Ascending aorta (tissue), 2 donors: ENCODE data around the gene TUBG2. TPM values are rescaled to one million over a fixed set of nuclear protein-coding genes. Genes with fewer than 3 reads are reported as not detected.

Experiments
- DNase-seq, 2 donors: peaks; one replicate each; pipeline ENCODE4 v3.0.0-alpha.2; 2019; ENCODE audit warnings: low spot score in 2 of 2
- H3K27ac ChIP-seq, 2 donors: fragments of 200-600 bp; sonication (generic); one replicate each; pipeline ENCODE4 v1.5.1; 2016 to 2017; ENCODE audit warnings: mild to moderate bottlenecking in 1 of 2
- H3K27me3 ChIP-seq: fragments of 200-600 bp; sonication (generic); one replicate; pipeline ENCODE4 v1.5.1; 2017
- H3K36me3 ChIP-seq, 2 donors: fragments of 200-600 bp; sonication (generic); one replicate each; pipeline ENCODE4 v1.5.1; 2016
- H3K4me1 ChIP-seq, 2 donors: fragments of 200-600 bp; sonication (generic); one replicate each; pipeline ENCODE4 v1.5.1; 2016 to 2017; ENCODE audit warnings: mild to moderate bottlenecking in 1 of 2
- H3K4me3 ChIP-seq, 2 donors: fragments of 200-600 bp; sonication (generic); one replicate each; pipeline ENCODE4 v1.5.1; 2016 to 2017; ENCODE audit warnings: mild to moderate bottlenecking in 1 of 2
- H3K9me3 ChIP-seq, 2 donors: fragments of 200-600 bp; sonication (generic); one replicate each; pipeline ENCODE4 v1.5.1; 2016
- CTCF ChIP-seq, 3 experiments: fragments of 200-600 bp in 2 of 3; fragments of 450-650 bp in 1 of 3; sonication (generic) in 2 of 3; IDR thresholded peaks; one replicate each; pipeline ENCODE4 v1.5.1; 2016 to 2019; ENCODE audit warnings: antibody characterized with exemption in 3 of 3, mild to moderate bottlenecking in 1 of 3, moderate library complexity in 1 of 3
- intact Hi-C: fragments of 100-400 bp; cut with DNase I; formaldehyde crosslinking; loops from one replicate; pipeline ENCODE4 v1.15.1; 2023
- total RNA-seq: library from RNA; depleted of rRNA; stranded (reverse); fragments of >200 nt; gene quantifications from one replicate; pipeline ENCODE4 v1.1.0, GENCODE V29; 2016

TUBG2 gene
- total RNA-seq, 1 donor from 2014 or later: 73.1 TPM

- Histone ChIP-seq H3K27ac (peak overlapping the region in 1 of 2 donors; percentile 16), H3K36me3 (peaks cover 53 to 71% of the 10 kb centered on the region in 2 donors), H3K4me1 (no peaks in the 10 kb centered on the region), H3K27me3 (no peaks in the 10 kb centered on the region), H3K9me3 (no peaks in the 10 kb centered on the region), H3K4me3 (no peak overlapping the region)
- intact Hi-C loops: no loop called here
- DNase-seq: no peak
- no peak for TF ChIP-seq CTCF (IDR thresholded peaks at IDR 0.05)
These were observed 40.3 kb downstream of the TUBG2 start for GRCh38 chr17:42699415-42699740.

GRCh38 chr17:42700586-42701289 is 41.7 kb downstream of the TUBG2 start:
- H3K27me3 ChIP-seq: no peaks in the 10 kb centered on the region
- H3K9me3 ChIP-seq: no peaks in the 10 kb centered on the region
- no peak overlapping the region for H3K4me3 ChIP-seq
- H3K4me1 ChIP-seq: no peaks in the 10 kb centered on the region
- peaks cover 62 to 75% of the 10 kb centered on the region in 2 donors for H3K36me3 ChIP-seq
- intact Hi-C loops: no loop called here
- no peak for DNase-seq
- TF ChIP-seq CTCF (IDR thresholded peaks at IDR 0.05): no peak
- no peak overlapping the region for H3K27ac ChIP-seq

- DNase-seq: no peak
- no peaks in the 10 kb centered on the region for H3K27me3 ChIP-seq
- no peak overlapping the region for H3K4me3 ChIP-seq
- TF ChIP-seq CTCF (IDR thresholded peaks at IDR 0.05): no peak
- H3K9me3 ChIP-seq: no peaks in the 10 kb centered on the region
- intact Hi-C loops: no loop called here
- H3K27ac ChIP-seq: no peak overlapping the region
- H3K4me1 ChIP-seq: no peaks in the 10 kb centered on the region
- peaks cover 71 to 79% of the 10 kb centered on the region in 2 donors for H3K36me3 ChIP-seq
These were observed 43.4 kb downstream of the TUBG2 start for GRCh38 chr17:42702446-42702845.

GRCh38 chr17:42704490-42704836 is 45.4 kb downstream of the TUBG2 start:
- no peaks in the 10 kb centered on the region for H3K4me1 ChIP-seq
- intact Hi-C loops: no loop called here
- no peak overlapping the region for H3K27ac ChIP-seq
- H3K4me3 ChIP-seq: no peak overlapping the region
- no peak for TF ChIP-seq CTCF (IDR thresholded peaks at IDR 0.05)
- no peaks in the 10 kb centered on the region for H3K9me3 ChIP-seq
- H3K27me3 ChIP-seq: no peaks in the 10 kb centered on the region
- peaks cover 89 to 93% of the 10 kb centered on the region in 2 donors for H3K36me3 ChIP-seq
- no peak for DNase-seq

GRCh38 chr17:42704837-42705494 is 45.9 kb downstream of the TUBG2 start:
- no peaks in the 10 kb centered on the region for H3K4me1 ChIP-seq
- no peaks in the 10 kb centered on the region for H3K9me3 ChIP-seq
- no peak for DNase-seq
- H3K36me3 ChIP-seq: peaks cover 94 to 98% of the 10 kb centered on the region in 2 donors
- no peak for TF ChIP-seq CTCF (IDR thresholded peaks at IDR 0.05)
- no peak overlapping the region for H3K4me3 ChIP-seq
- H3K27ac ChIP-seq: no peak overlapping the region
- H3K27me3 ChIP-seq: no peaks in the 10 kb centered on the region
- intact Hi-C loops: no loop called here
